NCI-H2196 (cell line): ENCODE measurements around the gene ALOX12B.
"Not testable (repeated sequence)": the region's sequence is repeated elsewhere in the genome, so short reads cannot be mapped to it uniquely, and the experiment has no call there.

ENCODE experiments used
- DNase-seq: peaks from one replicate; lab custom pipeline; 2025; ENCODE audit not compliant: unreplicated experiment; lab: John Stamatoyannopoulos, UW

Gene ALOX12B

GRCh38 chr17:8046929-8047768 is 40.4 kb downstream of the ALOX12B start:
- DNase-seq: no peak

GRCh38 chr17:8046306-8046928 is 41.1 kb downstream of the ALOX12B start:
- no peak for DNase-seq

GRCh38 chr17:8044819-8045810 is 42.4 kb downstream of the ALOX12B start:
- no peak for DNase-seq

- DNase-seq: no peak
Observed at GRCh38 chr17:8041979-8042378, 45.5 kb downstream of the ALOX12B start.

- DNase-seq: no peak
Observed at GRCh38 chr17:8041249-8041928, 46.1 kb downstream of the ALOX12B start.

GRCh38 chr17:8039611-8040168 is 47.8 kb downstream of the ALOX12B start:
- DNase-seq: no peak

GRCh38 chr17:8038954-8039610 is 48.4 kb downstream of the ALOX12B start, which contains the start of gene ALOX15B:
Gene ALOX15B (plus strand): TSS chr17:8039059. CDS start chr17:8039156, 97 bp downstream.
- no peak for DNase-seq

GRCh38 chr17:8032442-8032841 is 55.1 kb downstream of the ALOX12B start:
- DNase-seq: no peak

- no peak for DNase-seq
Observed at GRCh38 chr17:8031950-8032349, 55.6 kb downstream of the ALOX12B start.

GRCh38 chr17:8031261-8031661 is 56.3 kb downstream of the ALOX12B start:
- no peak for DNase-seq

GRCh38 chr17:8029121-8029520 is 58.4 kb downstream of the ALOX12B start:
- no peak for DNase-seq

GRCh38 chr17:8025176-8025911 is 62.2 kb downstream of the ALOX12B start:
- no peak for DNase-seq

GRCh38 chr17:8024161-8024560 is 63.4 kb downstream of the ALOX12B start:
- DNase-seq: not testable (repeated sequence)
